GM23248 (cell line): ENCODE data around the gene TLE5.

Experiments used
- EZH2 ChIP-seq: fragments of 200-600 bp; sonication (generic); IDR thresholded peaks from 2 replicates; pipeline ENCODE4 v1.6.1; 2018; ENCODE audit warnings: antibody characterized with exemption, mild to moderate bottlenecking; ENCODE audit not compliant: insufficient read depth, poor library complexity, severe bottlenecking
- EZH2phosphoT487 ChIP-seq: fragments of 200-600 bp; sonication (generic); IDR thresholded peaks from 2 replicates; pipeline ENCODE4 v1.6.1; 2018; ENCODE audit warnings: antibody characterized with exemption, moderate library complexity, mild to moderate bottlenecking, low read depth; ENCODE audit not compliant: insufficient read depth

GRCh38 chr19:3012621-3013262, 49.6 kb downstream of the TLE5 start:
- no peak for TF ChIP-seq EZH2phosphoT487
- TF ChIP-seq EZH2 = no peak
